Loucy (cell line): ENCODE data around the gene SETD3.

Experiments
- H2AFZ ChIP-seq: fragments of 200-600 bp; sonication (generic); 2 replicates; pipeline ENCODE4 v1.6.0; 2016; ENCODE audit warnings: antibody characterized with exemption, mild to moderate bottlenecking, low read length, moderate library complexity
- H3F3A ChIP-seq: fragments of 200-600 bp; 2 replicates; pipeline ENCODE4 v1.6.0; 2016; ENCODE audit warnings: antibody characterized with exemption, low read depth, mild to moderate bottlenecking
- H3K27me3 ChIP-seq: fragments of 200-600 bp; sonication (generic); 2 replicates; pipeline ENCODE4 v1.6.1; 2014; ENCODE audit warnings: low read length, mild to moderate bottlenecking; ENCODE audit not compliant: insufficient read depth, poor library complexity, severe bottlenecking
- H3K36me3 ChIP-seq: fragments of 200-600 bp; sonication (generic); 2 replicates; pipeline ENCODE4 v1.6.1; 2016; ENCODE audit warnings: low read length; ENCODE audit not compliant: insufficient read depth
- H3K4me1 ChIP-seq: fragments of 200-600 bp; sonication (generic); 2 replicates; pipeline ENCODE4 v1.5.1; 2014; ENCODE audit warnings: low read length, mild to moderate bottlenecking; ENCODE audit not compliant: insufficient read depth, poor library complexity, severe bottlenecking
- H3K4me2 ChIP-seq: fragments of 200-600 bp; sonication (generic); 2 replicates; pipeline ENCODE4 v1.6.0; 2014; ENCODE audit warnings: antibody characterized with exemption, low read length, low read depth, mild to moderate bottlenecking; ENCODE audit not compliant: poor library complexity, severe bottlenecking
- H3K4me3 ChIP-seq: fragments of 200-600 bp; sonication (generic); 2 replicates; pipeline ENCODE4 v1.5.1; 2014; ENCODE audit warnings: low read length, mild to moderate bottlenecking, mixed read lengths; ENCODE audit not compliant: poor library complexity, severe bottlenecking
- H3K79me2 ChIP-seq: fragments of 200-600 bp; sonication (generic); 2 replicates; pipeline ENCODE4 v1.6.1; 2014; ENCODE audit warnings: low read length; ENCODE audit not compliant: insufficient read depth
- H3K9ac ChIP-seq: fragments of 200-600 bp; sonication (generic); 2 replicates; pipeline ENCODE4 v1.6.0; 2014; ENCODE audit warnings: mild to moderate bottlenecking, low read depth, low read length, moderate library complexity; ENCODE audit not compliant: poor library complexity, severe bottlenecking
- H3K9me2 ChIP-seq: fragments of 200-600 bp; sonication (generic); replicated peaks from 2 replicates; pipeline ENCODE4 v1.6.1; 2016; ENCODE audit warnings: low read depth, low read length, mixed read lengths
- H3K9me3 ChIP-seq: fragments of 200-600 bp; sonication (generic); 2 replicates; pipeline ENCODE4 v1.6.1; 2014; ENCODE audit warnings: mild to moderate bottlenecking, antibody characterized with exemption, low read length, low read depth; ENCODE audit not compliant: insufficient read depth
- H4K20me1 ChIP-seq: fragments of 200-600 bp; sonication (generic); 2 replicates; pipeline ENCODE4 v1.6.0; 2014; ENCODE audit warnings: antibody characterized with exemption, low read length, mild to moderate bottlenecking; ENCODE audit not compliant: insufficient read depth, poor library complexity, severe bottlenecking
- CTCF ChIP-seq: fragments of 200-600 bp; sonication (generic); conservative IDR thresholded peaks from 2 replicates; pipeline ENCODE4 v1.5.1; 2014; ENCODE audit warnings: mild to moderate bottlenecking, antibody characterized with exemption, low read length
- EZH2phosphoT487 ChIP-seq: fragments of 200-600 bp; IDR thresholded peaks from 2 replicates; pipeline ENCODE4 v1.6.1; 2018; ENCODE audit warnings: antibody characterized with exemption, mild to moderate bottlenecking, moderate library complexity, borderline replicate concordance

The SETD3 gene

DNA sequence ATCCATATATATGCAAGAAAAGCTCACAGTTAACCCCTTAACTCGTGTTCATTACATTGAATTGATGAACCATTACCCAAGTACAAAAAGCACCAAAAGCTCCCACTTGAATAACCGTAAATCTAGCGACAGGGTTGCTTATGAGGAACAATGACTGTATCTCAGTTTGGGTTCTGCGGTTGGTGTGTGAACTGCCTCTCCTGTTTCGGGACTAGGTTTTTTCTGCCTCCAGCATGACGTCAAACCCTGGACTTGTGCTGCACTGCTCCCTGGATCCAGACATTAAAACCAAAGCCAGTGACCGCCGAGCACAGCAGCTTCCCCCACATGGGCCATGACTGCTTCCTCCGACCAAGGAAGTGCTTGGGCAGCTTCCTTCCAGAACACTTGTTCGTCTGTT is 77.7 kb downstream of the SETD3 start:
- Histone ChIP-seq H3K4me1 (no peaks in the 10 kb centered on the region), H4K20me1 (no peaks in the 10 kb centered on the region), H3F3A (no peaks in the 10 kb centered on the region), H3K4me3 (no peak overlapping the region), H3K9me3 (no peaks in the 10 kb centered on the region), H3K36me3 (peaks cover 72% of the 10 kb centered on the region; the same call in 1 of the 2 replicates), H3K27me3 (no peaks in the 10 kb centered on the region), H3K9ac (no peak overlapping the region), H3K79me2 (no peaks in the 10 kb centered on the region), H3K4me2 (no peak overlapping the region), H2AFZ (no peak overlapping the region), H3K9me2 (no peaks in the 10 kb centered on the region)
- no peak for TF ChIP-seq CTCF
- no peak for TF ChIP-seq EZH2phosphoT487

DNA sequence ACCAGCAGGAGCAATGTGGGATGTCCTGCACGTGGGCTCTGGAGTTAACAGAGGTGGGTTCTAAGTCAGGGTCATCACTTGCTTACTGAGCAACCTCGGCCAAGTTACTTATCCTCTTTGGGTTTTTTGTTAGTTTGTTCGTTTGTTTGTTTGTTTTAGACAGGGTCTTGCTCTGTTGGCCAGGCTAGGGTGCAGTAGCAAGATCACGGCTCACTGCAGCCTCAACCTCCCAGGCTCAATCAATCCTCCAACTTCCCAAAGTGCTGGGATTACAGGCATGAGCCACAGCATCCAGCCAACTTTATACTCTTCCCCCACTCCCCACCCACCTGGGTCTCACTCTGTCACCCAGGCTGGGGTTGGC is 78.4 kb downstream of the SETD3 start:
- Histone ChIP-seq H2AFZ (no peak overlapping the region), H3K27me3 (no peaks in the 10 kb centered on the region), H3K4me1 (no peaks in the 10 kb centered on the region), H3K9me2 (no peaks in the 10 kb centered on the region), H3K36me3 (peaks cover 73% of the 10 kb centered on the region; the same call in 1 of the 2 replicates), H3K9ac (no peak overlapping the region), H3K4me2 (no peak overlapping the region), H3K9me3 (no peaks in the 10 kb centered on the region), H3K79me2 (no peaks in the 10 kb centered on the region), H4K20me1 (no peaks in the 10 kb centered on the region), H3K4me3 (no peak overlapping the region), H3F3A (no peaks in the 10 kb centered on the region)
- TF ChIP-seq EZH2phosphoT487, result no peak
- no peak for TF ChIP-seq CTCF

GRCh38 chr14:99401621-99402284 is 78.9 kb downstream of the SETD3 start:
- H3K4me1 ChIP-seq, result no peaks in the 10 kb centered on the region
- no peak overlapping the region for H3K4me2 ChIP-seq
- no peaks in the 10 kb centered on the region for H3F3A ChIP-seq
- no peaks in the 10 kb centered on the region for H3K9me3 ChIP-seq
- no peak overlapping the region for H2AFZ ChIP-seq
- no peaks in the 10 kb centered on the region for H3K9me2 ChIP-seq
- H4K20me1 ChIP-seq, result no peaks in the 10 kb centered on the region
- H3K36me3 ChIP-seq, result peaks cover 76% of the 10 kb centered on the region; the same call in 1 of the 2 replicates
- H3K79me2 ChIP-seq, result no peaks in the 10 kb centered on the region
- no peak overlapping the region for H3K9ac ChIP-seq
- TF ChIP-seq CTCF (no peak), EZH2phosphoT487 (no peak)
- H3K4me3 ChIP-seq, result no peak overlapping the region
- no peaks in the 10 kb centered on the region for H3K27me3 ChIP-seq
